Tibial artery (tissue), 4 donors: ENCODE measurements around the gene ZBTB48.

Source experiments
- DNase-seq, 2 donors: peaks; one replicate each; pipeline ENCODE4 v3.0.0-alpha.2; 2019
- H3K27ac ChIP-seq, 2 donors: fragments of 200-600 bp; sonication (generic) in 1 of 2; 1 replicate in 1 of 2; 2 replicates in 1 of 2; pipeline ENCODE4 v1.5.1; 2018 to 2019; ENCODE audit warnings: mild to moderate bottlenecking in 1 of 2
- H3K27me3 ChIP-seq, 2 donors: fragments of 200-600 bp; sonication (generic) in 1 of 2; one replicate each; pipeline versions ENCODE4 v1.5.1 to v1.6.0; 2016 to 2019
- H3K36me3 ChIP-seq, 3 donors: fragments of 200-600 bp; sonication (generic) in 2 of 3; one replicate each; pipeline ENCODE4 v1.5.1; 2016 to 2019; ENCODE audit warnings: mild to moderate bottlenecking in 2 of 3
- H3K4me1 ChIP-seq, 4 donors: fragments of 200-600 bp; sonication (generic) in 2 of 4; 1 replicate in 3 of 4; 2 replicates in 1 of 4; pipeline ENCODE4 v1.5.1; 2016 to 2019
- H3K4me3 ChIP-seq, 2 donors: fragments of 200-600 bp; sonication (generic) in 1 of 2; 1 replicate in 1 of 2; 2 replicates in 1 of 2; pipeline ENCODE4 v1.5.1; 2018 to 2019; ENCODE audit warnings: mild to moderate bottlenecking in 2 of 2
- H3K9me3 ChIP-seq, 3 donors: fragments of 200-600 bp; sonication (generic) in 1 of 3; one replicate each; pipeline ENCODE4 v1.5.1; 2016 to 2019
- CTCF ChIP-seq, 2 experiments: fragments of 200-600 bp in 1 of 2; fragments of 450-650 bp in 1 of 2; IDR thresholded peaks; one replicate each; pipeline ENCODE4 v1.5.1; 2017 to 2019; ENCODE audit warnings: antibody characterized with exemption in 2 of 2, mild to moderate bottlenecking in 1 of 2, moderate library complexity in 1 of 2
- intact Hi-C: fragments of 100-400 bp; cut with DNase I; formaldehyde crosslinking; loops from one replicate; pipeline ENCODE4 v1.15.0; 2023; ENCODE audit warnings: low total_unique reads

Gene ZBTB48

DNA sequence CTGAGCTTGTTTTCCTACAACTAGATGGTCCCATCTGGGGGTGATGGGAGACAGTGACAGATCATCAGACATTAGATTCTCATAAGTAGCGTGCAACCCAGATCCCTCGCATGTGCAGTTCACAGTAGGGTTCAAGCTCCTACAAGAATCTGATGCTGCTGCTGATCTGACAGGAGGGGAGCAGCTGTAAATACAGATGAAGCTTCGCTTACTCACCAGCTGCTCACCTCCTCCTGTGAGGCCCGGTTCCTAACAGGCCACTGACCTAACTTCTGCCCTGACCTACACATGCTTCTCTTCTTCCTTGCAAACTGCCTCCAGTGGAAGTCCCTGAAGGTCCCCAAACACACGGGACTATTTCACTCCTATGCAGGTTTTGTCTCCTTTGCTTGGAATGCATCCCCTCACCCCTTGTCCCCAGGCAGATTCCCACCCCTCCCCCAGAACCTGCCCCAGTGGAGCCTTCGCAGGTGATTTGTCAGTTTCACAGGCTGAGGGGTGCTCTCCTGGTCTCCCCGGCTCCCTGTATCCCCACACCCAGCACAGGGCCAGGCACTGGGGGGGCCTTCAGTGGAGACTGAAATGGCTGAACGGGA is 5.7 kb upstream of the ZBTB48 start:
- no peak for TF ChIP-seq CTCF (IDR thresholded peaks at IDR 0.05)
- no peak overlapping the region for H3K27ac ChIP-seq
- no peaks in the 10 kb centered on the region for H3K36me3 ChIP-seq
- DNase-seq = no peak
- H3K4me3 ChIP-seq = no peak overlapping the region
- H3K27me3 ChIP-seq = peaks cover 0 to 2% of the 10 kb centered on the region in 2 donors
- intact Hi-C loops = no loop called here
- H3K4me1 ChIP-seq = peaks cover under 1 to 7% (median 3%) of the 10 kb centered on the region in 4 donors
- peaks cover 0 to 6% (median 0%) of the 10 kb centered on the region in 3 donors for H3K9me3 ChIP-seq

DNA sequence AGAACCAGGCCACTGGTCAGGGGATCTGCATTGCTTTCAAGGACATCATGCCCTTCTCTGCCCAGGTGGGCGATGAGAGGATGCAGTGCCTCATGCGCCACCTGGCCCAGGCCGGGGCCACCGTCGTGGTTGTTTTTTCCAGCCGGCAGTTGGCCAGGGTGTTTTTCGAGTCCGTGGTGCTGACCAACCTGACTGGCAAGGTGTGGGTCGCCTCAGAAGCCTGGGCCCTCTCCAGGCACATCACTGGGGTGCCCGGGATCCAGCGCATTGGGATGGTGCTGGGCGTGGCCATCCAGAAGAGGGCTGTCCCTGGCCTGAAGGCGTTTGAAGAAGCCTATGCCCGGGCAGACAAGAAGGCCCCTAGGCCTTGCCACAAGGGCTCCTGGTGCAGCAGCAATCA is 5.0 kb upstream of the ZBTB48 start:
- Histone ChIP-seq H3K9me3 (peaks cover 0 to 6% (median 0%) of the 10 kb centered on the region in 3 donors), H3K4me3 (no peak overlapping the region), H3K27me3 (peaks cover 0 to 2% of the 10 kb centered on the region in 2 donors), H3K36me3 (no peaks in the 10 kb centered on the region), H3K27ac (no peak overlapping the region), H3K4me1 (peaks cover 6 to 11% (median 7%) of the 10 kb centered on the region in 4 donors)
- intact Hi-C loops = no loop called here
- TF ChIP-seq CTCF (IDR thresholded peaks at IDR 0.05) = no peak
- DNase-seq = no peak

GRCh38 chr1:6577831-6578525 is 1.8 kb upstream of the ZBTB48 start:
- intact Hi-C loops = no loop called here
- peak overlapping the region in 1 of 2 donors; percentile 95 for H3K27ac ChIP-seq
- peaks cover 0 to 2% of the 10 kb centered on the region in 2 donors for H3K27me3 ChIP-seq
- H3K9me3 ChIP-seq = no peaks in the 10 kb centered on the region
- H3K36me3 ChIP-seq = peaks cover 0 to 3% (median 0%) of the 10 kb centered on the region in 3 donors
- DNase-seq = no peak
- H3K4me1 ChIP-seq = peaks cover 8 to 40% (median 32%) of the 10 kb centered on the region in 4 donors
- TF ChIP-seq CTCF (IDR thresholded peaks at IDR 0.05) = no peak
- H3K4me3 ChIP-seq = no peak overlapping the region

DNA sequence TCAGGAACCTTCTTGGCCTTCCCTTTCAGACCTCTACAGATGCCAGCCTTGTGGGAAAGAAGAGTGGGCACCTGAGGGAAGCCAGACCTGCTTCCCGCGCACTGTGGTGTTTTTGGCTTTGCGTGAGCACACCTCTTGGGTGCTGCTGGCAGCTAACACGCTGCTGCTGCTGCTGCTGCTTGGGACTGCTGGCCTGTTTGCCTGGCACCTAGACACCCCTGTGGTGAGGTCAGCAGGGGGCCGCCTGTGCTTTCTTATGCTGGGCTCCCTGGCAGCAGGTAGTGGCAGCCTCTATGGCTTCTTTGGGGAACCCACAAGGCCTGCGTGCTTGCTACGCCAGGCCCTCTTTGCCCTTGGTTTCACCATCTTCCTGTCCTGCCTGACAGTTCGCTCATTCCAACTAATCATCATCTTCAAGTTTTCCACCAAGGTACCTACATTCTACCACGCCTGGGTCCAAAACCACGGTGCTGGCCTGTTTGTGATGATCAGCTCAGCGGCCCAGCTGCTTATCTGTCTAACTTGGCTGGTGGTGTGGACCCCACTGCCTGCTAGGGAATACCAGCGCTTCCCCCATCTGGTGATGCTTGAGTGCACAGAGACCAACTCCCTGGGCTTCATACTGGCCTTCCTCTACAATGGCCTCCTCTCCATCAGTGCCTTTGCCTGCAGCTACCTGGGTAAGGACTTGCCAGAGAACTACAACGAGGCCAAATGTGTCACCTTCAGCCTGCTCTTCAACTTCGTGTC is 995 bp upstream of the ZBTB48 start:
- peak overlapping the region; percentile 95 to 96 for H3K27ac ChIP-seq
- H3K4me1 ChIP-seq = peaks cover 8 to 40% (median 32%) of the 10 kb centered on the region in 4 donors
- intact Hi-C loops = no loop called here
- H3K27me3 ChIP-seq = peaks cover 0 to 2% of the 10 kb centered on the region in 2 donors
- no peak for TF ChIP-seq CTCF (IDR thresholded peaks at IDR 0.05)
- peak overlapping the region; percentile 88 to 91 for H3K4me3 ChIP-seq
- peaks cover 0 to 6% (median 0%) of the 10 kb centered on the region in 3 donors for H3K36me3 ChIP-seq
- DNase-seq = no peak
- no peaks in the 10 kb centered on the region for H3K9me3 ChIP-seq

DNA sequence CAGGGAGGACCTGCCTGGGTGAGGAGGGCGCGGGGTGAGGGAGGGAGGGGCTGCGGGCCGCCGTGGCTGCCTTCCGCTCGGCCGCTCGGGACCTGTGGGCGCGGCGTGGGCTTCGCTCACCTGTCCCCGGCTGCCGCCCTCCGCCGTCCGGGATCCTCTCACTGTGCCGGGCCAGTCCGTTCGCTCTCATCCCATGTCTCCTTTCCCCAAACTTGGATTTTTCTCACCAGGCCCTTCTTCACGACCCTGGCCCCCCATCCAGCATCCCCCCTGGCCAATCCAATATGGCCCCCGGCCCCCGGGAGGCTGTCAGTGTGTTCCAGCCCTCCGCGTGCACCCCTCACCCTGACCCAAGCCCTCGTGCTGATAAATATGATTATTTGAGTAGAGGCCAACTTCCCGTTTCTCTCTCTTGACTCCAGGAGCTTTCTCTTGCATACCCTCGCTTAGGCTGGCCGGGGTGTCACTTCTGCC is 362 bp downstream of the ZBTB48 start:
- Histone ChIP-seq H3K9me3 (no peaks in the 10 kb centered on the region), H3K4me1 (peaks cover 8 to 46% (median 32%) of the 10 kb centered on the region in 4 donors), H3K4me3 (peak overlapping the region; percentile 88 to 91), H3K27ac (peak overlapping the region; percentile 95 to 96), H3K36me3 (peaks cover 0 to 6% (median 0%) of the 10 kb centered on the region in 3 donors), H3K27me3 (no peaks in the 10 kb centered on the region)
- DNase-seq = no peak
- no peak for TF ChIP-seq CTCF (IDR thresholded peaks at IDR 0.05)
- intact Hi-C loops = loop anchor here (10.0 kb wide), 1 partner anchor 55 kb away; no protein-coding TSS in a partner anchor
